Ishikawa (cell line): ENCODE measurements around the gene PIP4K2A.

ENCODE experiments used
- EGR1 ChIP-seq: IDR thresholded peaks from 2 replicates; pipeline ENCODE4 v1.6.1; 2012
- TAF1 ChIP-seq: IDR thresholded peaks from 2 replicates; pipeline ENCODE4 v1.6.1; 2012; ENCODE audit warnings: low read depth, mild to moderate bottlenecking
- TCF12 ChIP-seq: IDR thresholded peaks from 2 replicates; pipeline ENCODE4 v1.6.1; 2012; ENCODE audit warnings: low read depth
- YY1 ChIP-seq: IDR thresholded peaks from 2 replicates; pipeline ENCODE4 v1.6.1; 2012; ENCODE audit warnings: low read depth

- no peak for TF ChIP-seq TAF1
- no peak for TF ChIP-seq YY1
- no peak for TF ChIP-seq EGR1
- TF ChIP-seq TCF12, result no peak
Observed at GRCh38 chr10:22604344-22605126, 109.8 kb downstream of the PIP4K2A start.
